G401.6 (cell line): ENCODE results near the gene ROCK2.
"Not testable (repeated sequence)": the region's sequence is repeated elsewhere in the genome, so short reads cannot be mapped to it uniquely, and the experiment has no call there.

ENCODE experiments used
- FAIRE-seq: peaks from 2 replicates; lab custom pipeline; 2012; peaks lifted over from hg19 to GRCh38; lab: Jason Lieb, UNC

Gene ROCK2

GRCh38 chr2:11175293-11175795 lies 169.1 kb downstream of the ROCK2 start:
- FAIRE-seq = no peak

DNA sequence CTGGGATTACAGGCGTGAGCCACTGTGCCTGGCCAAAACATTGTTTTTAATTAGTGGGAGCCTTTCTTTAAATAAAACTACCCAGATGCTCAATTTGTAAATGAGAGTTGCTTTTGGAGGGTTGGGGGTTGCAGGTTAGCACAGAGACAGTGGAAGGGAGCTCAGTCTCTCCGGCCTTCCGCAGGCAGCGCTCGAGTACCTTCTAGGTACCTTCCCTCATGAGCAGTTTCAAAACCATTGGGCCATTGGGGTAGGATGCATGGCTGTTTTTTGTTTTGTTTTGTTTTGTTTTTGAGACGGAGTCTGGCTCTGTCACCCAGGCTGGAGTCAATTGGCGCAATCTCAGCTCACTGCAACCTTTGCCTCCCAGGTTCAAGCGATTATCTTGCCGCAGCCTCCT lies 170.2 kb downstream of the ROCK2 start:
- FAIRE-seq = no peak

DNA sequence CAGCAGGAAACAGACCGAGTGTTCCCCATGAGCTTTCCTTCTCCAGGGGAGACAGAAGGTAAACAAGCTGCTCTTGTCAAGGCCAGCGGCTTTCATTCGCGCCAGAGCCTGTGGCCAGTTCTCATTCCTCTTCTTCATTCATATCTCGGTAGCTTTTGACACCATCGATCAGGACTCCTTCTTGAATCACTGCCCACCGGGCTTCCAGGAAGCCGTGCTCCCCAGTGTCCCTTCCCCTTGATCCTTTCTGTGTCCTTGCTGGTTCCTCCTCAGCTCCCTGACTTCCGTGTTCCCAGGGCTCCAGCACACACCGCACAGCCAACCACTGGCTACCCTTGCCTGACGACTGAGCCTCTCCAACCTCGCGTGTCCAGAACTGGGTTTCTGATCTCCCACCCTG lies 175.1 kb downstream of the ROCK2 start:
- FAIRE-seq = no peak

- FAIRE-seq = no peak
These were observed 175.9 kb downstream of the ROCK2 start for GRCh38 chr2:11168488-11168887.

- no peak for FAIRE-seq
These were observed 178.0 kb downstream of the ROCK2 start for GRCh38 chr2:11166476-11166875.

DNA sequence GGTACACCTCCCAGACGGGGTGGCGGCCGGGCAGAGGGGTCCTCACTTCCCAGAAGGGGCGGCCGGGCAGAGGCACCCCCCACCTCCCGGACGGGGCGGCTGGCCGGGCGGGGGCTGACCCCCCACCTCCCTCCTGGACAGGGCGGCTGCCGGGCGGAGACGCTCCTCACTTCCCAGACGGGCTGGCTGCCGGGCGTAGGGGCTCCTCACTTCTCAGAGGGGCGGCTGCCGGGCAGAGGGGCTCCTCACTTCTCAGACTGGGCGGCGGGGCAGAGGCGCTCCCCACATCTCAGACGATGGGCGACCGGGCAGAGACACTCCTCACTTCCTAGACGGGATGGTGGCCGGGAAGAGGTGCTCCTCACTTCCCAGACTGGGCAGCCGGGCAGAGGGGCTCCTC lies 179.4 kb downstream of the ROCK2 start:
- FAIRE-seq = not testable (repeated sequence)

DNA sequence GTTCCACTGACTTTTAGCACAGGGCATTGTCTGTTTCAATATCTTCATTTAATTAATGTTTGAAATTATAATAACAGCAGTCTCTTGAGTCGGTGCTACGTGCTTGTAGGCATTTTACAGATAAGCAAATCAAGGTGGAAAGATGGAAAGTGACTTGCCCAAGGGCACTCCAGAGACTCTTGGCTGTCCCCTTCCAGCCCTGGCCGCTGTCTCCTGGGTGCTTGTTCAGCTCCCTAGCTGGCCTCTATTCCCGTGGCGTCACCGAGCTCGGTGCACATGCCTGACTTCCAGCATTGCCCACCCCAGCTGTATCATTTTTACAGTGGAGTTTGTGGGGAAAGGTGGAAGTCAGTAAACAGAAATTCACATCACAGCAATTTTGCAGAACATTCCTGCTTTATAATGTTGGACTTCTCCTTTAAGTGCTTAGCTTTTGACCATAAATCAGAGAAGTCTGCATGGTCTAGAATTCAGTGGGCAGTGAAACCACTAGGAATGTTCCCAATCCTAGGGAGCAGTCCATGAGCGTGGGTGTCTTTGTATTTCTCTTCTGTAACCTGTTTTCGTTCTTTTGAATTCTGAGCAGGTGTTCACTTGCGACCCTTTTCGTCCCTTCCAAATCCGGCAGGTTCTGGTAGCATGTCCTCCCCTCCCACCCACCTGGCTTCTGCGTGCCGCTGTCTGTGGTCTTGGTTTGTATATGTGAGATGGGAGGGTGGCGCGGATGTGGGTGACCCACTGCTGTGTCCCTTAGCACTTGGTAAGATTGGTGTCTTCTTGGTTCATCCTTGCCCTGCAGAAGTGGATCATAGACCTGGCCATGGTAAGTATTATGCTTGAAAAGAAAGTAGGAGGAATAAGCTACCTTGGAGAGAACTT lies 180.8 kb downstream of the ROCK2 start:
- FAIRE-seq = no peak

GRCh38 chr2:11161747-11162146 lies 182.7 kb downstream of the ROCK2 start:
- FAIRE-seq = no peak

GRCh38 chr2:11160731-11161455 lies 183.5 kb downstream of the ROCK2 start:
- FAIRE-seq = no peak

DNA sequence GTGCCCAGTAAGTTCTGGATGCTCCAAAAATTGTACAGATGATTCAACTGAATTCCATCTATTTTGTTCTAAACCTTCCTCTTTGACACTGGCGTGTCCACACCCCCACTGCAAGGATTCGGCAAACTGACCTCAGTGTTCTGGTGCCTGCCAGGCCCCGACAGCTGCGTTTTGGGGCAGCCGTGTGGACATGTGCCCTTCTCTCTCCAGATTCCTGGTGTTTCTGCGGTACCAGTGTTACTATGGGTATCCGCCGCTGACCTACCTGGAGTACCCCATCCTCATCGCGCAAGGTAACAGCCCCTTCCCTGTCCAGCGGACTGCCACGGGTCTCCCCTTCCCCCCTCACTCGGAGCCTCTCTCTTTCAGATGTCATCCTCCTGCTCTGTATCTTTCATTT lies 184.2 kb downstream of the ROCK2 start:
- FAIRE-seq = no peak

- no peak for FAIRE-seq
These were observed 184.8 kb downstream of the ROCK2 start for GRCh38 chr2:11159574-11160170.

GRCh38 chr2:11158916-11159573 lies 185.4 kb downstream of the ROCK2 start:
- no peak for FAIRE-seq

DNA sequence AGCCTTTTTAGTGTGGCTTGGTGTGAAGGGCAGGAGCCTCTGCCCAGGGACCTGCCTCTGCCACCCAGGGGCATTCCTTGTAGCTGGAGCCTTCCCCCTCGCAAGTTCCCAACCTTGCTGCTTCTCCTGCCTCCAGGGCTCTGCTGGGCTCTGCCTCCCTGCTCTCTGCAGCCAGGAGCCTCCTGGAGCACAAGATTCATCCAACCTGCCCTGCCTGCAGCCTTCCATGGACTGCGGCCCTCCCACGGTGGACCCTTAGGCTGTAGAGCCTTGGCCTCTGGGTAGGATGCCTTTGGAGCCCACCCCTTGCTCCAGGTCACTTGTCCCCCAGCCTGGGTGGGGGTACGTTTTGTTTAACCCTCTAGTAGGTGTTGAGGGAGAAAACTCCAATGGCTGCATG lies 186.7 kb downstream of the ROCK2 start:
- FAIRE-seq = no peak

DNA sequence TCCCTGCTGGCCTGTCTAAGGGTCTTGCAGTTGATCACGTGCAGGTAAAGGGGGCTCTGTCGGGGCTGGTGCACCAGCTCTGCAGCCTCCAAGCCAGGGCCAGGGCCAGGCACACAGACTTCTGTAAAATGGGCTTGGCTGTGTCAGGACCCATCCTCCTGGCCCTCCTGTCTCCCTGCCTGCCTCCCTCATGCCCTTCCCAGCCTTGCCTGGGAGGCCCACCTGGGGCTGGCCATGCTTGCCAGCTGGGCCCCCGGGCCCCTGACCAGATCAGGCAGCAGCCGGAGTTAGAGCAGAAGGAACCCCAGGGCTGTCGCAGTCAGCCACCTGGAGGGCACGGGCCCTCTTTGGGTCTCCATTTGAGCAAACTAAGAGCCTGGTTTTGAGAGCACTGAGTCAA lies 187.1 kb downstream of the ROCK2 start:
- no peak for FAIRE-seq

DNA sequence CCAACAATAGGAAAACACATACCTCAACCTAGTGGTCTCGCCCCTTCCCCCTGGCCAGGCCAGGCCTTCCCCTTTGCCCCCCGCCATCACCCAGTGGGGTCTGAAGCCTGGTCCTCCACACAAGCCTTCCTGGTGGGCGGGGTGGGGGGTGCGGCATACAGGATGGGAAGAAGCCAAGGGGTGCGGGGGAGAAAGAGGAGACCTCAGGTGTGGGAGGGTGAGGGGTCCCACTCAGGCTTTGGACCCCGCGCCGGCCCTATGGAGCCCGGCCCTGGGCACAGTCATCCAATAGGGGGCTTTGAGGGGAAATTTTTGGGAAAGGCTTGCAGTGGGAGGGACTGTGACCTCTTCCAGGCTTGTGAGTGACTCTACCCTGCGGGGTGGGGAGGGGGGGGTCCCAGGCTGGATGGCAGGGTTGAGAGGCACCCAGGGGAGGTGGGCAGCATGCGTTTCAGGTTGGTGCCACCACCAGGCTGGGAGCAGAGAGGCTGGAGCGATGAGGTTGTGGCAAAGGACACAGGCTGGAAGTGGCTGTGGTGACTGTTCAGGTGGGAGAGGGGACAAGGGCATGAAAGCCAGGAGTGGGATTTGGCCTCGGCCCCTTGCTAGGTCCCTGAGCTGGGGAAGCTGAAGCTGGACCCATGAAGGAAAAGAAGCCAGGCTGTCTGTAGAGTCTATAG lies 187.9 kb downstream of the ROCK2 start:
- no peak for FAIRE-seq

GRCh38 chr2:11155381-11156035 lies 188.9 kb downstream of the ROCK2 start, which contains the start of gene SLC66A3:
Gene SLC66A3, plus strand, starts transcription at chr2:11155467. Its CDS starts 80 bp downstream, at chr2:11155547.
- no peak for FAIRE-seq

GRCh38 chr2:11154923-11155380 lies 189.5 kb downstream of the ROCK2 start:
- FAIRE-seq = no peak

- FAIRE-seq = no peak
These were observed 190.2 kb downstream of the ROCK2 start for GRCh38 chr2:11154016-11154922.

DNA sequence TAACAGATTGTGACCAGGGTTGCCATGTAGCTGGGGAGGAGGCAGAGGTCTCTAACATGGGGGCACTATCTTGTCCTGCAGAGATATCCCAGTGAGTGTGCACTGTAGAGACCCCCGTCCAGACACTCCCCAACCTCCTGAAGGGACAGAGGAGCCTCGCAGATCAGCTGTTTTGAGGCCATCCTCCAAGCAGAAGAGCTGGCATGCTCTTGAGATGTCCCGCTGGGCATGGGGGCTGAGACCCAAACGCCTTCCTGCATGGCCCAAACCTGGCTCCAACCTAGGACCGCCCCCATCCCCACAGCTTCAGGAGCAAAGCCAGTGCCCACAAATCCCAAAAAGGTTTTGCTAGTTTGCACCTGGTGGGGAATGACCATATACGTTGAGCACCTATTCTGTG lies 191.8 kb downstream of the ROCK2 start:
- FAIRE-seq = no peak

DNA sequence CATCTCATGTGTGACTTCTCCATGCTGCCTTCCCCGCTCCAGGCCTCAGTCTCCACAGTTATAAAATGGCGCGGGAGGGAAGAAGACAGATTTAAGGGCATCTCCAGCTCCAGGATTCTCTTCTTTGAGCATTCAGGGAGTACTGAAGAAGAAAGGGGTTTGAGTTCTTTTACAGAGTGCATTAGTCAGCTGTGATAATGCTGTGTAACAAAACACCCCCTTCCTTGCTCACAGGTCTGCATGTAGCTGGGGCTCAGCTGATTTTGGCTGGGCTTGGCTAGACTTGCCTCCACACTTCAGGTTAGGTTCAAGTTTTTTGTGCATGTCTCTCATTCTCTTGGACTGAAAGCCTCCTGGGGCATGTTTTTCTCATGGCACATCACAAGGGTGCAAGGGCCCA lies 197.2 kb downstream of the ROCK2 start:
- no peak for FAIRE-seq
